GF-D8 (cell line): Measurements from ENCODE around the gene STPG4.
A peak's percentile ranks its signal among the peaks of the same experiment; 100 is the strongest.
"Not testable (repeated sequence)": the region's sequence is repeated elsewhere in the genome, so short reads cannot be mapped to it uniquely, and the experiment has no call there.

Experiments
- DNase-seq: peaks from one replicate; lab custom pipeline; 2025; lab: John Stamatoyannopoulos, UW

Gene STPG4

GRCh38 chr2:47155091-47155876, at the start of gene STPG4:
Gene STPG4, minus strand, starts transcription at chr2:47155308. Its CDS starts 57 bp downstream, at chr2:47155251.
- DNase-seq: no peak

- no peak for DNase-seq
These were observed 49.6 kb upstream of the STPG4 start for GRCh38 chr2:47204691-47205090.

GRCh38 chr2:47203995-47204394, 48.9 kb upstream of the STPG4 start:
- DNase-seq: no peak

GRCh38 chr2:47201224-47201623, 46.1 kb upstream of the STPG4 start:
- no peak for DNase-seq

GRCh38 chr2:47198985-47199451, 43.9 kb upstream of the STPG4 start:
- DNase-seq: no peak

GRCh38 chr2:47196499-47196898, 41.4 kb upstream of the STPG4 start:
- no peak for DNase-seq

GRCh38 chr2:47196046-47196445, 40.9 kb upstream of the STPG4 start:
- DNase-seq: no peak

- DNase-seq: no peak
These were observed 40.0 kb upstream of the STPG4 start for GRCh38 chr2:47195148-47195547.

GRCh38 chr2:47194410-47194809, 39.3 kb upstream of the STPG4 start:
- DNase-seq: no peak

- no peak for DNase-seq
These were observed 38.5 kb upstream of the STPG4 start for GRCh38 chr2:47193607-47194006.

GRCh38 chr2:47190188-47190881, 35.2 kb upstream of the STPG4 start:
- DNase-seq: no peak

- no peak for DNase-seq
These were observed 34.5 kb upstream of the STPG4 start for GRCh38 chr2:47189635-47190034.

GRCh38 chr2:47187069-47187468, 32.0 kb upstream of the STPG4 start:
- DNase-seq: no peak

- DNase-seq: no peak
These were observed 31.2 kb upstream of the STPG4 start for GRCh38 chr2:47186351-47186750.

GRCh38 chr2:47185098-47185497, 30.0 kb upstream of the STPG4 start:
- not testable (repeated sequence) for DNase-seq

GRCh38 chr2:47181176-47181575, 26.1 kb upstream of the STPG4 start:
- DNase-seq: no peak

- no peak for DNase-seq
These were observed 25.4 kb upstream of the STPG4 start for GRCh38 chr2:47180531-47180930.

- peak; percentile 92 for DNase-seq
These were observed 24.3 kb upstream of the STPG4 start for GRCh38 chr2:47179388-47179787.

GRCh38 chr2:47178341-47178740, 23.2 kb upstream of the STPG4 start:
- DNase-seq: no peak

GRCh38 chr2:47177043-47177565, 22.0 kb upstream of the STPG4 start:
- peak; percentile 40 for DNase-seq

GRCh38 chr2:47174733-47175361, 19.7 kb upstream of the STPG4 start:
- no peak for DNase-seq

GRCh38 chr2:47173986-47174732, 19.1 kb upstream of the STPG4 start:
- DNase-seq: no peak
